Activated CD8-positive, alpha-beta T cell treated with anti-CD3 and anti-CD28 coated beads, Interleukin-2, amount 10 ng/mL, durations not matched to agents 7 days and 5 days (primary cell): ENCODE data around the gene THNSL1. TPM values are rescaled to one million over a fixed set of nuclear protein-coding genes. Genes with fewer than 3 reads are reported as not detected.
"Not testable (repeated sequence)": the region's sequence is repeated elsewhere in the genome, so short reads cannot be mapped to it uniquely, and the experiment has no call there.

ENCODE experiments used
- ATAC-seq: fragments of 150-1000 bp; cut with Tn5 transposase; one replicate; pipeline ENCODE4 v1.10.0; 2021; ENCODE audit warnings: moderate library complexity
- CTCF ChIA-PET: fragments of 350-600 bp; sonication (Branson Sonifier 250); formaldehyde crosslinking; loops from one replicate; lab custom pipeline; 2021; ENCODE audit warnings: antibody characterized with exemption; lab: Charles Lee
- POLR2A ChIA-PET: fragments of 350-600 bp; sonication (Branson Sonifier 250); formaldehyde crosslinking; loops from one replicate; lab custom pipeline; 2021; ENCODE audit warnings: antibody characterized with exemption; lab: Charles Lee
- DNase-seq: peaks from one replicate; pipeline ENCODE4 v3.0.0-alpha.2; 2020
- H3K27ac Mint-ChIP-seq: one replicate; pipeline ENCODE4 v1.8.0; 2021; ENCODE audit warnings: mild to moderate bottlenecking, mixed read lengths
- H3K27me3 Mint-ChIP-seq: one replicate; pipeline ENCODE4 v1.8.0; 2021; ENCODE audit warnings: low read depth, mixed read lengths
- H3K36me3 Mint-ChIP-seq: one replicate; pipeline ENCODE4 v1.8.0; 2021; ENCODE audit warnings: low read depth, mixed read lengths
- H3K4me1 Mint-ChIP-seq: one replicate; pipeline ENCODE4 v1.8.0; 2021; ENCODE audit warnings: low read depth, mixed read lengths
- H3K4me3 Mint-ChIP-seq: one replicate; pipeline ENCODE4 v1.8.0; 2021; ENCODE audit warnings: mild to moderate bottlenecking, mixed read lengths
- H3K9me3 Mint-ChIP-seq: one replicate; pipeline ENCODE4 v1.8.0; 2022; ENCODE audit warnings: mixed read lengths; ENCODE audit not compliant: insufficient read depth
- total RNA-seq, 2 experiments: library from RNA; stranded (reverse); gene quantifications; one replicate each; pipeline ENCODE4 v1.2.3, GENCODE V29; 2021

THNSL1 gene
- total RNA-seq, 2 experiments from 2014 or later: 3.8 to 4.2 TPM

GRCh38 chr10:24983130-24983529 is 33.3 kb upstream of the THNSL1 start:
- no peak overlapping the region for H3K4me3 Mint-ChIP-seq
- ATAC-seq (no peak), DNase-seq (no peak)
- H3K4me1 Mint-ChIP-seq: peaks cover 8% of the 10 kb centered on the region
- no peaks in the 10 kb centered on the region for H3K36me3 Mint-ChIP-seq
- ChIA-PET CTCF (no interaction called here), POLR2A (no interaction called here)
- no peaks in the 10 kb centered on the region for H3K27me3 Mint-ChIP-seq
- no peak overlapping the region for H3K27ac Mint-ChIP-seq
- no peaks in the 10 kb centered on the region for H3K9me3 Mint-ChIP-seq

DNA sequence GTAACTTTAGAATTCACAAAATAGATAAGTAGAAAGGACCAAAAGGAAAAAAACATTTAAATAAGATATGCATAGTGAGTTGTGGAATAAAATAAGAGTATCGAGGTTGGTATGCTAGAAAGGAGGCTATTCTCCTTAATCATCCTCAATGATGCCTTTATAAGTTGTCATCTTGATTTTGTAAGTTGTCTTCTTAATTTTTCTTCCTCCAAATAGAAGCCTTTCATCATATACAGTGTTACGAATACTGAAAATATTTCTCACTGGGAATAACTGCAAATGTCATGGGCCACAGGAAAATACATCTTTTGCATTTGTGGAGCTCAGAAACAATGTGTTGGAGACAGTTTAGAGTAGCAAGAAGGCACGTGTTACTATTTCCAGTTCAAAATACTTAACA is 32.5 kb upstream of the THNSL1 start:
- ATAC-seq: no peak
- Mint-ChIP-seq H3K4me1 (peaks cover 8% of the 10 kb centered on the region), H3K27ac (no peak overlapping the region), H3K9me3 (no peaks in the 10 kb centered on the region), H3K4me3 (no peak overlapping the region), H3K27me3 (no peaks in the 10 kb centered on the region), H3K36me3 (no peaks in the 10 kb centered on the region)
- no peak for DNase-seq
- POLR2A ChIA-PET: no interaction called here
- CTCF ChIA-PET: no interaction called here

GRCh38 chr10:24984906-24985305 is 31.5 kb upstream of the THNSL1 start:
- H3K36me3 Mint-ChIP-seq: no peaks in the 10 kb centered on the region
- H3K27me3 Mint-ChIP-seq: no peaks in the 10 kb centered on the region
- DNase-seq (no peak), ATAC-seq (no peak)
- no peak overlapping the region for H3K27ac Mint-ChIP-seq
- CTCF ChIA-PET: no interaction called here
- H3K4me3 Mint-ChIP-seq: no peak overlapping the region
- H3K4me1 Mint-ChIP-seq: peaks cover 8% of the 10 kb centered on the region
- POLR2A ChIA-PET: no interaction called here
- no peaks in the 10 kb centered on the region for H3K9me3 Mint-ChIP-seq

DNA sequence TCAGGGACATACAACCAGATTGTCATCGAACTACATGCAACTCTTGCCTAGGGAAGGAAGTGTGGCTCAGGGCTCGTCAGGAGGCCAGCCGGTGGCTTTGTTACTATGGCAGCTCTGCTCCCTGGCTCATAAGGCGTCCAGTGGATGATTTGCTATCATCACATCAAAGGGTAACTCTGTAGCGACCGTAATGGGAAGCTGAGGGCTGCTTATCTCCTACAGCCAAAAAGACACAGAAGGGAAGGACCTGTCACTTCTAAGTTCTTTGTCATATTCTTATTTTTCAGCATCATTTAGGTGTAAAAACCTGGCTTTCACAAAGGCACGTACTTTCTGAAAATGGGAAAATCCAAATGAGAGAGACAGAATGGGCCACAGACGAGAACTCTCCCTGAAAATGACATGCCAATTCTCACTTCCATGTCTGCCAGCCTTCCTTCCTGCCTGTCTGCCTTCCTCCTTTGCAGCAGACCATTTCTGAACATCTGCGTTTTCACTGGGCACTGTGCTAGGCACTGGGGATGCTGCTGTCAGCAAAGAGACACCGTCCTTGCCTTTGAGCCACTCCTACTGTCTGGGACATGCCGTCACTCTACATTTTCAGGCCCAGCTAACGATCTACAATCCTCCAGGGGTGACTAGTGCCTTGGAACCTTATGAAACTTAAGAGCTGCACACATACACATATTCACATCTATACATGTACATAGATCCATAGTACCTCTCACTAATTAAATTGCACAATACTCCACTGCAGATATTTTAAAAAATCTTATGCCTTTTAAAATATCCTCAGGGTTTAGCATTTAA is 27.4 kb upstream of the THNSL1 start:
- ChIA-PET POLR2A (no interaction called here), CTCF (interaction anchor here (1.1 to 1.2 kb wide), 2 partner anchors 8 to 93 kb away, joined by 3 read pairs; no protein-coding TSS in a partner anchor)
- Mint-ChIP-seq H3K27me3 (no peaks in the 10 kb centered on the region), H3K36me3 (no peaks in the 10 kb centered on the region), H3K4me1 (no peaks in the 10 kb centered on the region), H3K9me3 (no peaks in the 10 kb centered on the region), H3K4me3 (no peak overlapping the region), H3K27ac (no peak overlapping the region)
- DNase-seq (no peak), ATAC-seq (no peak)

DNA sequence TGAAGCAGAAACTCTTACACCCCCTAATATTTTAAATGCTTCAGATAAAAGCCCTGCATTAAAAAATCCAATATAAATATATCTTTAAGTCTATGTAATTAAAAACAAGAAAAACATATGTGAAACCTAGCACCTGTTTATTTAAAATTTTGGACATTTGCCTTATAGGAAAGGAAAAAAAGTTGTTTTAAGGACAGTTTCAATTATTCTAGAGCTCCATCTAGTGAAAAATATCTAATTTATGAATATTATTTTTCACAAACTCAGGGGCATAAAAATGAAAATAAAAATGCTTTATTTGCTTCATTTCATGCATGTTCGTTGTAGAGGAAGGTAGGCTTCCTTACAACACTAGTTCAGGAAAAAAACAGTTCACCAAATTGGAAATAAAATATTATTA is 26.5 kb upstream of the THNSL1 start:
- CTCF ChIA-PET: interaction anchor here (1.1 to 1.2 kb wide), 4 partner anchors 9 to 372 kb away, joined by 3 read pairs; no protein-coding TSS in a partner anchor

GRCh38 chr10:24991298-24991697 is 25.1 kb upstream of the THNSL1 start:
- Mint-ChIP-seq H3K27ac (no peak overlapping the region), H3K9me3 (no peaks in the 10 kb centered on the region), H3K36me3 (no peaks in the 10 kb centered on the region), H3K4me3 (no peak overlapping the region), H3K27me3 (no peaks in the 10 kb centered on the region), H3K4me1 (no peaks in the 10 kb centered on the region)
- POLR2A ChIA-PET: no interaction called here
- ATAC-seq (no peak), DNase-seq (no peak)
- CTCF ChIA-PET: no interaction called here

More for the DNA sequence above, 26.5 kb upstream of the THNSL1 start:
- H3K4me1 Mint-ChIP-seq: no peaks in the 10 kb centered on the region
- H3K4me3 Mint-ChIP-seq: no peak overlapping the region
- H3K27me3 Mint-ChIP-seq: no peaks in the 10 kb centered on the region
- no peak overlapping the region for H3K27ac Mint-ChIP-seq
- H3K9me3 Mint-ChIP-seq: no peaks in the 10 kb centered on the region
- H3K36me3 Mint-ChIP-seq: no peaks in the 10 kb centered on the region
- POLR2A ChIA-PET: no interaction called here
- DNase-seq (no peak), ATAC-seq (no peak)

- H3K4me3 Mint-ChIP-seq: no peak overlapping the region
- CTCF ChIA-PET: no interaction called here
- POLR2A ChIA-PET: no interaction called here
Observed at GRCh38 chr10:24992512-24993133, 23.8 kb upstream of the THNSL1 start.

DNA sequence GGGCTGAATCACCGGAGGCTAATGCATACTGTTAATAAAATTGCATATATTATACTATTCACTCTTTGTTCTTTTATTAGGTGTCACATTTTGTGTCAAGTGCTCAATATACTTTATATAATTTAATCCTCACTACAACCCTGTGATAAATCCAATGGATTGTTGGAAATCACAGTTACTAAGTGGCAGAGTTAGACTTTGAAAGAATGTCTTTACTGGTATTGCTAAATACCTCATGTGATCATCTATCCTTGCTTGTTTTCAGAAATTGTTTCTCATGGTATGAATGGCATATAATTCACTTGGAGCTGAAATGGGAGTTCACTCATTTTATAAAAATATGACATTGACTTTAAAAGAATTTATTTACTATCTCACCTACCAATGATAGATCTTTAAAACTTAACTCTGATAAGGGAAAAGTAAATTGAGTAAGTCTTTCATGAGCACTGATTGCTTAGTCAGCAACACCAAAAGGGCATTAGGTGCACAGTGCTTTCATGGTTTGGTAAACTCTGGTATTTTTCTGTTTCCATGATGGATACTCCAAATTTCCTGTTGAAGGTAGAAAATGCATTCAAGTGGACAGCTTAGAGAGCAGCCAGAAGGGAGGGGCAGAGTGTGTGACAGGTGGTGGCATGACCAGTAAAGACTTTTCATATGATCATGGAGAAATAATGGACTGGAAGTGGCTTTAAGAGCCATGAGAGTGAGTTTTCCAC is 23.0 kb upstream of the THNSL1 start:
- Mint-ChIP-seq H3K4me3 (no peak overlapping the region), H3K27ac (no peak overlapping the region), H3K36me3 (no peaks in the 10 kb centered on the region)

More at GRCh38 chr10:24992512-24993133, 23.8 kb upstream of the THNSL1 start:
- Mint-ChIP-seq H3K27me3 (no peaks in the 10 kb centered on the region), H3K36me3 (no peaks in the 10 kb centered on the region), H3K9me3 (no peaks in the 10 kb centered on the region), H3K27ac (no peak overlapping the region), H3K4me1 (no peaks in the 10 kb centered on the region)
- DNase-seq: no peak
- ATAC-seq: no peak

DNA sequence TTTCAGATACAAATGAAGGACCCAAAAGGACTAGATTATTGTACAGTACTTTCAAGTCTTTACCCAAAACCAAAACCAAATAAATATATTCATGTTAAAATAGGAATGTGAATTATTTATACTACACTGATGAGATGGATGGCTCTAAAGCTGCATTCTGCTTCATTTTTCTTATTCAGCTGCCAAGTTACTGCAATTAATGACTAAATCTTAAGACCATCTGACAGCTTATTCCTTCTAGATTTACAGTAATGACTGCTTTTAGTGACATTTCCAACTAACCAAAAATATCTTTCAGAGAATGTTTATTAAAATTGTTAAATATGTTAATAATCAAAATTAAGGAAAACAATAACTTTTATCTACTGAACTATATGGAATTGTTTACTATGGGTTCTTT is 21.3 kb upstream of the THNSL1 start:
- POLR2A ChIA-PET: no interaction called here
- CTCF ChIA-PET: no interaction called here
- no peak overlapping the region for H3K4me3 Mint-ChIP-seq
- no peaks in the 10 kb centered on the region for H3K4me1 Mint-ChIP-seq
- peaks cover 2% of the 10 kb centered on the region for H3K27me3 Mint-ChIP-seq
- DNase-seq (no peak), ATAC-seq (no peak)
- H3K9me3 Mint-ChIP-seq: peaks cover 4% of the 10 kb centered on the region
- H3K27ac Mint-ChIP-seq: no peak overlapping the region
- no peaks in the 10 kb centered on the region for H3K36me3 Mint-ChIP-seq

More for the DNA sequence above, 23.0 kb upstream of the THNSL1 start:
- POLR2A ChIA-PET: no interaction called here
- CTCF ChIA-PET: no interaction called here
- Mint-ChIP-seq H3K27me3 (no peaks in the 10 kb centered on the region), H3K9me3 (no peaks in the 10 kb centered on the region), H3K4me1 (no peaks in the 10 kb centered on the region)
- ATAC-seq: no peak
- no peak for DNase-seq

DNA sequence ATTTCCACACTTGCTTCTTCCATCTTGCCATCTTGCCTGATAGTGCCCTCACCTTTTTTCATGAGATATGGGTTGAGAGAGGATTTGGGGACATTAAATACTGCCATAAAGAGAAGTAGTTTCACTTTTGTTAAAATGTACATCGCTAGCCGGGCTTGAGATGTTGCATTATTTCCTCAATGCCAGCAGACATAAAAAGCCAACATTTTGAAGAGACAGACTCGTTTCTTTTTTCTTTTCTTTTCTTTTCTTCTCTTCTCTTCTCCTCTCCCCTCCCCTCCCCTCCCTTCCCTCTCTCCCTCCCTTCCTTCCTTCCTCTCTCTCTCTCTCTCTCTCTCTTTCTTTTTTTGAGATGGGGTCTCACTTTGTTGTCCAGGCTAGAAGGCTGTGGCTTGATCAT is 18.4 kb upstream of the THNSL1 start:
- POLR2A ChIA-PET: no interaction called here
- H3K9me3 Mint-ChIP-seq: peaks cover 9% of the 10 kb centered on the region
- H3K36me3 Mint-ChIP-seq: no peaks in the 10 kb centered on the region
- CTCF ChIA-PET: interaction anchor here (0.7 kb wide), 1 partner anchor 33 kb away, joined by 3 read pairs; no protein-coding TSS in a partner anchor
- H3K4me1 Mint-ChIP-seq: no peaks in the 10 kb centered on the region
- no peak overlapping the region for H3K4me3 Mint-ChIP-seq
- DNase-seq (no peak), ATAC-seq (no peak)
- no peak overlapping the region for H3K27ac Mint-ChIP-seq
- peaks cover 5% of the 10 kb centered on the region for H3K27me3 Mint-ChIP-seq

GRCh38 chr10:25011591-25011990 is 4.8 kb upstream of the THNSL1 start:
- ATAC-seq, H3K4me1 Mint-ChIP-seq, H3K27ac Mint-ChIP-seq, H3K4me3 Mint-ChIP-seq, H3K36me3 Mint-ChIP-seq, H3K9me3 Mint-ChIP-seq, DNase-seq, H3K27me3 Mint-ChIP-seq, CTCF ChIA-PET: not testable (repeated sequence)
- POLR2A ChIA-PET: interaction anchor here (0.6 kb wide), 1 partner anchor 289 kb away, joined by 3 read pairs; no protein-coding TSS in a partner anchor

DNA sequence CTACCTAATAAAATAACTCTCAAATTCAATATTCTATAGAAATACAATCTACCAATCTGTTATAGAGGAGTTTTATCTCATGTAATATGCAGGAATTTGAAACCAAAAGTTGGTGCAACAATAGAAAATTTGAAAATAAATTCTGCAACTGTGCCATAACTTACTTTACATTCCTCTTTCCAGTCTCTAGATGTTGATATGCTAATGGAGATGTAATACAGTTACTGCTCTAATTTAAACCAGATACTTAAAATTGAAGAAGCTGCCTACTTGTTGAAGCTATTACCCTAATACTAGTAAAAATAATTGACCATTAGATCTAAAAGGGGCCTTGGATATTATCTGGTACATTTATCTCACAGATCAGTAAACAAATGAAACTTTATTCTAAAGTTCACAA is 1.8 kb upstream of the THNSL1 start:
- ChIA-PET POLR2A (no interaction called here), CTCF (no interaction called here)
- no peak for DNase-seq
- H3K4me3 Mint-ChIP-seq: no peak overlapping the region
- peaks cover 20% of the 10 kb centered on the region for H3K4me1 Mint-ChIP-seq
- no peaks in the 10 kb centered on the region for H3K36me3 Mint-ChIP-seq
- H3K27ac Mint-ChIP-seq: no peak overlapping the region
- ATAC-seq: no peak
- peaks cover 8% of the 10 kb centered on the region for H3K9me3 Mint-ChIP-seq
- H3K27me3 Mint-ChIP-seq: no peaks in the 10 kb centered on the region
